ENCODE measurements around the gene RETREG1.

DNA sequence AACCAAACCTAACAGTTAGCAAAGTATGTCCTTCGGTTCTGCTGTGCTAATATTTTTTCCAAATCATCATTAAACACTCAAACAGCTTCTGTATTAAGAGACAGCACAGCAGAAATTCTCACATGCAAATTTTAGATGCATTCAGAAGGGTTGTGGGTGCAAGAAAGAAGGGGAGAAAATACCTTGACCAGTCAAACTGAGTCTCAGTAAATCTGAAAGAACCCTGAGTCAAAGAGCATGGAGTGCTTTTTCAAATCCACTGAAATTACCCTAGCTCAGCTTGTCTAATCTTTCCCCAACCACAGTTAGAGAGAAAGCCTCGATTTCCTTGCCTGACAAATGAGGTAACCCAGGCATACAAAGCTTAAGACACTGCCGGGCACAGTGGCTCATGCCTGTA, 55.1 kb downstream of the RETREG1 start:
- TF ChIP-seq CTCF (IDR thresholded peaks at IDR 0.05), result no peak
- TF ChIP-seq POLR2A (IDR thresholded peaks at IDR 0.05), result no peak

Measured in testis (tissue), 2 donors.